T1000 (cell line): ENCODE data around the gene RBM45.

ENCODE experiments used
- DNase-seq: peaks from one replicate; lab custom pipeline; 2025; ENCODE audit warnings: mixed read lengths; lab: John Stamatoyannopoulos, UW

Gene RBM45

DNA sequence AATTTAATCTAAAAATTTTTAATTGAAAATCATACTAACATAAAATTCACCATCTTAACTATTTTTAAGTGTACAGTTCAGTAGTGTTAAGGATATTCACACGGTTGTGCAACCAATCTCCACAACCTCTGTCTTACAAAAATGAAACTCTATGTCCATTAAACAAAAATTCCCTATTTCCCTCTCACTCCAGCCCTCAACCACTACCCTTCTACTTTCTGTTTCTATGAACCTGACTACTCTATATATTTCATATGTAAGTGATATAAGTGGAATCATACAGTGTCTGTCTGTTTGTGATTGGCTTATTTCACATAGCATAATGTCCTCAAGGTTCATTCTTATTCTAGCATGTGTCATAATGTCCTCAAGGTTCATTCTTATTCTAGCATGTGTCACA, 47.7 kb downstream of the RBM45 start:
- no peak for DNase-seq

- no peak for DNase-seq
Observed at GRCh38 chr2:178160601-178161000, 48.4 kb downstream of the RBM45 start.

DNA sequence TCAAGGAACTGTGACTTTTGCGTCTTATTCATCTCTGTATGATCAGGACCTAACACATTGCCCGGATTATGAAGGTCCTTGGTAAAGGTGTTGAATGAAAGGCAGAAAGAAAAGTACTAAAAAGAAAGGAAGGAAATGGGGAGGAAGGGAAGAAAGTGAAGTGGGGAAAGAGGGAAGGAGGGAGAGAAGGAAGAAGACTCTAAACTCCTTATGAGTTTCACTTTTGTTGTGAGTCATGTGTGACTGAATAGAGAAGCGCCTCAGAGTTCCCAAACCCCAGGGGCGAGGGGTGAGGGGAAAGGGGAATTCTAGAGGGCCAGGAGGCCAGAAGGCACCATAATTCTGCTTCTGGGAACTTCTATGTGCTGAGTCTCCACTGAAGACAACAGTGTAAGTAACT, 51.2 kb downstream of the RBM45 start:
- DNase-seq = no peak

DNA sequence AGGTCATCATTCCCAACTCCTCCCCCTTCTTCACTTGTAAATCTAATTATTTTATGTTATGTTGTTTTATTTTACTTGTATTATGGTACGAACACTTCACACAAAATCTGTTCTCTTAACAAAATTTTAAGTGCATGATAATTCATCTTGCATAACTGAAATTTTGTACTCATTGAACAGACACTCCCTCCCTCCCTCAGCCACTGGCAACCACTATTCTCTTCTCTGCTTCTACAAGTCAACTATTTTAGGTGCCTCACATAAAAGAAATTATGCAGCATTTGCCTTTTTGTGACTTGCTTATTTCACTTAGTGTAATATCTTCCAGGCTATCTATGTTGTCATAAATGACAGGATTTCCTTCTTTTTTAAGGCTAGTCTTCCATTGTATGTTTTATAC, 51.7 kb downstream of the RBM45 start:
- no peak for DNase-seq

DNA sequence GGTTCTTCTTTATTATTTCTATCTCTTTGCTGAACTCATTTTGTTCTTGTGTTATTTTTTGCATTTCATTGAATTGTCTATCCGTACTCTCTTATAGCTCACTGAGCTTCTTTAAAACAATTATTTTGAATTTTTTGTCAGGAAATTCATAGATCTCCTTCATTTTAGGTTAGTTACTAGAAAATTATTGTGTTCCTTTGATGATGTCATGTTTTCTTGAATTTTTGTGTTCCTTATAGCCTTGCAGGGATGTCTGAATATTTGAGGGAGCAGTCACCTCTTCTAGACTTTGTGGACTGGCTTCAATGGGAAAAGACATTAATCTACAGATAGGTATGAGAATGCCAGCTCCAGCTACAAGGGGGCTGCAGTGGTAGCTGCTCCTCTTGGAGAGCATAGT, 61.4 kb downstream of the RBM45 start:
- DNase-seq = no peak

GRCh38 chr2:178177066-178177679, 64.9 kb downstream of the RBM45 start:
- no peak for DNase-seq
